ENCODE measurements around the gene NEDD4.

GRCh38 chr15:55990516-55990915 lies 2.9 kb downstream of the NEDD4 start:
- TF ChIP-seq, protein P1, sequence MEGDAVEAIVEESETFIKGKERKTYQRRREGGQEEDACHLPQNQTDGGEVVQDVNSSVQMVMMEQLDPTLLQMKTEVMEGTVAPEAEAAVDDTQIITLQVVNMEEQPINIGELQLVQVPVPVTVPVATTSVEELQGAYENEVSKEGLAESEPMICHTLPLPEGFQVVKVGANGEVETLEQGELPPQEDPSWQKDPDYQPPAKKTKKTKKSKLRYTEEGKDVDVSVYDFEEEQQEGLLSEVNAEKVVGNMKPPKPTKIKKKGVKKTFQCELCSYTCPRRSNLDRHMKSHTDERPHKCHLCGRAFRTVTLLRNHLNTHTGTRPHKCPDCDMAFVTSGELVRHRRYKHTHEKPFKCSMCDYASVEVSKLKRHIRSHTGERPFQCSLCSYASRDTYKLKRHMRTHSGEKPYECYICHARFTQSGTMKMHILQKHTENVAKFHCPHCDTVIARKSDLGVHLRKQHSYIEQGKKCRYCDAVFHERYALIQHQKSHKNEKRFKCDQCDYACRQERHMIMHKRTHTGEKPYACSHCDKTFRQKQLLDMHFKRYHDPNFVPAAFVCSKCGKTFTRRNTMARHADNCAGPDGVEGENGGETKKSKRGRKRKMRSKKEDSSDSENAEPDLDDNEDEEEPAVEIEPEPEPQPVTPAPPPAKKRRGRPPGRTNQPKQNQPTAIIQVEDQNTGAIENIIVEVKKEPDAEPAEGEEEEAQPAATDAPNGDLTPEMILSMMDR (IDR thresholded peaks at IDR 0.05), result no peak
- no peak for TF ChIP-seq POLR2A (IDR thresholded peaks at IDR 0.05)
